Esophagus squamous epithelium (tissue), 4 donors: ENCODE data around the gene ACCSL.

ENCODE experiments used
- CTCF ChIP-seq, 6 experiments: fragments of 450-650 bp in 4 of 6; fragments of 200-600 bp in 2 of 6; sonication (generic) in 2 of 6; IDR thresholded peaks; one replicate each; pipeline ENCODE4 v1.5.1; 2016 to 2019; ENCODE audit warnings: antibody characterized with exemption in 6 of 6, mild to moderate bottlenecking in 4 of 6, moderate library complexity in 4 of 6
- POLR2A ChIP-seq, 4 donors: fragments of 450-650 bp; IDR thresholded peaks; one replicate each; pipeline ENCODE4 v1.6.1; 2017; ENCODE audit warnings: antibody characterized with exemption in 4 of 4, mild to moderate bottlenecking in 4 of 4, moderate library complexity in 3 of 4

- no peak for TF ChIP-seq POLR2A (IDR thresholded peaks at IDR 0.05)
- no peak for TF ChIP-seq CTCF (IDR thresholded peaks at IDR 0.05)
Observed at GRCh38 chr11:44068180-44068579, 20.4 kb downstream of the ACCSL start.
